Mesenchymal stem cell (in vitro differentiated cells and primary cell): Measurements from ENCODE around the gene PFN2.
"Not testable (repeated sequence)": the region's sequence is repeated elsewhere in the genome, so short reads cannot be mapped to it uniquely, and the experiment has no call there.

Source experiments
- DNase-seq: peaks from one replicate; pipeline ENCODE4 v3.0.0-alpha.2; 2013
- H2AFZ ChIP-seq: one replicate; pipeline ENCODE4 v1.6.1; 2013; ENCODE audit warnings: low read depth, mild to moderate bottlenecking, control low read depth, inconsistent platforms, low read length, moderate library complexity
- H2AK5ac ChIP-seq: 2 replicates; pipeline ENCODE4 v1.6.1; 2013; ENCODE audit warnings: low read length, moderate library complexity, mild to moderate bottlenecking, inconsistent platforms; ENCODE audit not compliant: severe bottlenecking
- H2BK120ac ChIP-seq: one replicate; pipeline ENCODE4 v1.6.1; 2013; ENCODE audit warnings: low read depth, mild to moderate bottlenecking, inconsistent platforms, low read length, moderate library complexity
- H2BK12ac ChIP-seq, 2 experiments: one replicate each; pipeline ENCODE4 v1.6.1; 2013; ENCODE audit warnings: inconsistent platforms in 2 of 2, low read length in 2 of 2, mild to moderate bottlenecking in 2 of 2, moderate library complexity in 2 of 2, control low read depth in 1 of 2
- H2BK15ac ChIP-seq: one replicate; pipeline ENCODE4 v1.6.1; 2013; ENCODE audit warnings: mild to moderate bottlenecking, low read depth, inconsistent platforms; ENCODE audit not compliant: poor library complexity, severe bottlenecking
- H2BK5ac ChIP-seq: 2 replicates; pipeline ENCODE4 v1.6.1; 2013; ENCODE audit warnings: low read depth, mild to moderate bottlenecking, low read length, control low read depth, inconsistent platforms; ENCODE audit not compliant: poor library complexity, severe bottlenecking
- H3K14ac ChIP-seq, 2 experiments: one replicate each; pipeline ENCODE4 v1.6.1; 2013; ENCODE audit warnings: inconsistent platforms in 2 of 2, low read length in 2 of 2, control low read depth in 1 of 2, mild to moderate bottlenecking in 1 of 2, moderate library complexity in 1 of 2
- H3K18ac ChIP-seq, 2 experiments: one replicate each; pipeline ENCODE4 v1.6.1; 2013; ENCODE audit warnings: inconsistent platforms in 2 of 2, low read length in 2 of 2, control low read depth in 1 of 2, low read depth in 1 of 2, mild to moderate bottlenecking in 1 of 2
- H3K23ac ChIP-seq, 2 experiments: one replicate each; pipeline ENCODE4 v1.6.1; 2013; ENCODE audit warnings: inconsistent platforms in 2 of 2, low read length in 2 of 2, mild to moderate bottlenecking in 2 of 2, moderate library complexity in 2 of 2, control low read depth in 1 of 2
- H3K27ac ChIP-seq: 2 replicates; pipeline ENCODE4 v1.5.1; 2013; ENCODE audit warnings: mild to moderate bottlenecking, moderate library complexity, low read length, control low read depth, inconsistent platforms; ENCODE audit not compliant: poor library complexity, severe bottlenecking
- H3K27me3 ChIP-seq, 2 experiments: 2 replicates each; pipeline versions ENCODE4 v1.6.1 to v1.7.0; 2013; ENCODE audit warnings: low read length in 2 of 2, mild to moderate bottlenecking in 2 of 2, moderate library complexity in 2 of 2, control low read depth in 1 of 2, inconsistent platforms in 1 of 2; ENCODE audit not compliant: control insufficient read depth in 1 of 2, insufficient read depth in 1 of 2
- H3K36me3 ChIP-seq, 2 experiments: 2 replicates each; pipeline versions ENCODE4 v1.6.1 to v1.7.0; 2013; ENCODE audit warnings: low read length in 2 of 2, control low read depth in 1 of 2, inconsistent platforms in 1 of 2, low read depth in 1 of 2, mild to moderate bottlenecking in 1 of 2; ENCODE audit not compliant: insufficient read depth in 2 of 2, control insufficient read depth in 1 of 2
- H3K4ac ChIP-seq, 2 experiments: one replicate each; pipeline ENCODE4 v1.6.1; 2013; ENCODE audit warnings: inconsistent platforms in 2 of 2, low read length in 2 of 2, mild to moderate bottlenecking in 2 of 2, moderate library complexity in 2 of 2, control low read depth in 1 of 2, low read depth in 1 of 2
- H3K4me1 ChIP-seq: 2 replicates; pipeline ENCODE4 v1.6.1; 2013; ENCODE audit warnings: low read depth, low read length, control low read depth; ENCODE audit not compliant: control insufficient read depth, insufficient read depth
- H3K4me2 ChIP-seq: 2 replicates; pipeline ENCODE4 v1.6.1; 2013; ENCODE audit warnings: low read length, mild to moderate bottlenecking, inconsistent platforms; ENCODE audit not compliant: poor library complexity, severe bottlenecking
- H3K4me3 ChIP-seq, 2 experiments: 2 replicates each; pipeline versions ENCODE4 v1.5.1 to v1.7.0; 2013; ENCODE audit warnings: low read length in 2 of 2, mild to moderate bottlenecking in 2 of 2, control low read depth in 1 of 2, low read depth in 1 of 2; ENCODE audit not compliant: insufficient read depth in 1 of 2
- H3K79me1 ChIP-seq: replicated peaks from 2 replicates; pipeline ENCODE4 v1.6.1; 2013; ENCODE audit warnings: mild to moderate bottlenecking, control low read depth, low read length, inconsistent platforms; ENCODE audit not compliant: poor library complexity, severe bottlenecking
- H3K9ac ChIP-seq: 2 replicates; pipeline ENCODE4 v1.7.0; 2013; ENCODE audit warnings: mild to moderate bottlenecking, low read length, moderate library complexity
- H3K9me3 ChIP-seq: 2 replicates; pipeline ENCODE4 v1.7.0; 2013; ENCODE audit warnings: mild to moderate bottlenecking, low read length; ENCODE audit not compliant: control insufficient read depth
- H4K8ac ChIP-seq: one replicate; pipeline ENCODE4 v1.6.1; 2013; ENCODE audit warnings: inconsistent platforms, mild to moderate bottlenecking, low read length, moderate library complexity
- H4K91ac ChIP-seq: one replicate; pipeline ENCODE4 v1.6.1; 2013; ENCODE audit warnings: mild to moderate bottlenecking, low read length, inconsistent platforms
- WGBS: methylation state at CpG from one replicate; pipeline ENCODE4 v1.1.7; 2013; ENCODE audit warnings: mixed read lengths; 5-methylcytosine and 5-hydroxymethylcytosine counted together

Gene PFN2

GRCh38 chr3:149947231-149947630 is 23.5 kb downstream of the PFN2 start:
- no peak overlapping the region for H3K4ac ChIP-seq
- H3K14ac ChIP-seq = no peak overlapping the region
- no peak overlapping the region for H2BK15ac ChIP-seq
- H3K4me1 ChIP-seq = no peaks in the 10 kb centered on the region
- H4K91ac ChIP-seq = no peak overlapping the region
- H2BK12ac ChIP-seq = no peak overlapping the region
- no peak overlapping the region for H3K4me2 ChIP-seq
- H3K27me3 ChIP-seq = no peaks in the 10 kb centered on the region
- H3K23ac ChIP-seq = no peak overlapping the region
- peaks cover 17% of the 10 kb centered on the region for H3K79me1 ChIP-seq
- H4K8ac ChIP-seq = no peak overlapping the region
- H3K9ac ChIP-seq = no peak overlapping the region
- no peak overlapping the region for H2AFZ ChIP-seq
- H3K18ac ChIP-seq = no peak overlapping the region
- H2BK5ac ChIP-seq = no peak overlapping the region
- no peak overlapping the region for H3K27ac ChIP-seq
- H3K36me3 ChIP-seq = peaks cover 17 to 44% of the 10 kb centered on the region in 2 experiments
- DNase-seq = no peak
- H3K9me3 ChIP-seq = peaks cover 10% of the 10 kb centered on the region
- no peak overlapping the region for H3K4me3 ChIP-seq
- no peak overlapping the region for H2BK120ac ChIP-seq
- no peak overlapping the region for H2AK5ac ChIP-seq
- WGBS = 97% methylated on average over 7 of the region's 7 CpGs

GRCh38 chr3:149943966-149944365 is 26.7 kb downstream of the PFN2 start:
- H2BK15ac ChIP-seq, H2AFZ ChIP-seq, H4K91ac ChIP-seq, H3K4ac ChIP-seq, DNase-seq, H2BK120ac ChIP-seq, H3K4me3 ChIP-seq, H2AK5ac ChIP-seq, H3K14ac ChIP-seq, H3K18ac ChIP-seq, H3K27ac ChIP-seq, H3K4me2 ChIP-seq, H2BK12ac ChIP-seq, H3K9me3 ChIP-seq, H4K8ac ChIP-seq, H2BK5ac ChIP-seq, H3K23ac ChIP-seq, H3K27me3 ChIP-seq, H3K9ac ChIP-seq, H3K4me1 ChIP-seq: not testable (repeated sequence)
- Histone ChIP-seq H3K79me1 (peaks cover 11% of the 10 kb centered on the region), H3K36me3 (peaks cover 13 to 26% of the 10 kb centered on the region in 2 experiments)
- no CpG with 5 or more reads among the region's 3 CpGs for WGBS

- Histone ChIP-seq H3K9ac (no peak overlapping the region), H3K14ac (no peak overlapping the region), H3K18ac (no peak overlapping the region), H2AFZ (no peak overlapping the region), H3K4me3 (no peak overlapping the region), H4K91ac (no peak overlapping the region), H2BK5ac (no peak overlapping the region), H4K8ac (no peak overlapping the region), H3K9me3 (peaks cover 10% of the 10 kb centered on the region), H2BK120ac (no peak overlapping the region), H3K4ac (no peak overlapping the region), H2BK15ac (no peak overlapping the region), H3K4me2 (no peak overlapping the region), H2BK12ac (no peak overlapping the region), H3K23ac (no peak overlapping the region), H3K27ac (no peak overlapping the region), H3K27me3 (no peaks in the 10 kb centered on the region), H3K4me1 (no peaks in the 10 kb centered on the region), H2AK5ac (no peak overlapping the region), H3K79me1 (peaks cover 7% of the 10 kb centered on the region), H3K36me3 (peaks cover 7 to 14% of the 10 kb centered on the region in 2 experiments)
- no peak for DNase-seq
These were observed 28.3 kb downstream of the PFN2 start for GRCh38 chr3:149942409-149942808.

GRCh38 chr3:149941946-149942345 is 28.7 kb downstream of the PFN2 start:
- DNase-seq = no peak
- H2BK120ac ChIP-seq = no peak overlapping the region

More at GRCh38 chr3:149941946-149942345, 28.7 kb downstream of the PFN2 start:
- Histone ChIP-seq H2BK12ac (no peak overlapping the region), H2BK5ac (no peak overlapping the region), H3K9me3 (peaks cover 10% of the 10 kb centered on the region), H2AK5ac (no peak overlapping the region), H3K14ac (no peak overlapping the region), H2BK15ac (no peak overlapping the region), H3K18ac (no peak overlapping the region), H3K9ac (no peak overlapping the region), H3K23ac (no peak overlapping the region), H3K4me2 (no peak overlapping the region), H4K91ac (no peak overlapping the region), H3K79me1 (peaks cover 5% of the 10 kb centered on the region), H3K4me3 (no peak overlapping the region), H3K27me3 (no peaks in the 10 kb centered on the region), H2AFZ (no peak overlapping the region), H3K36me3 (peaks cover 7 to 13% of the 10 kb centered on the region in 2 experiments), H3K4me1 (peaks cover 1% of the 10 kb centered on the region), H3K4ac (no peak overlapping the region), H3K27ac (no peak overlapping the region), H4K8ac (no peak overlapping the region)
- WGBS = 100% methylated on average over 1 of the region's 1 CpG
